Dermis microvascular lymphatic vessel endothelial cell (primary cell): Measurements from ENCODE around the gene C12orf60. TPM values are rescaled to one million over a fixed set of nuclear protein-coding genes. Genes with fewer than 3 reads are reported as not detected.
A peak's percentile ranks its signal among the peaks of the same experiment; 100 is the strongest.
"Not testable (repeated sequence)": the region's sequence is repeated elsewhere in the genome, so short reads cannot be mapped to it uniquely, and the experiment has no call there.

Source experiments
- DNase-seq, 2 donors: peaks; one replicate each; pipeline versions ENCODE4 v3.0.0 to v3.0.0-alpha.2; 2010; ENCODE audit warnings: low read depth in 2 of 2
- total RNA-seq: library from RNA; depleted of rRNA; stranded (reverse); fragments of >200 nt; gene quantifications from 2 replicates; pipeline ENCODE4 v1.2.1, GENCODE V29; 2014

The C12orf60 gene
- total RNA-seq = 0.63 and 0.77 TPM in 2 replicates

DNA sequence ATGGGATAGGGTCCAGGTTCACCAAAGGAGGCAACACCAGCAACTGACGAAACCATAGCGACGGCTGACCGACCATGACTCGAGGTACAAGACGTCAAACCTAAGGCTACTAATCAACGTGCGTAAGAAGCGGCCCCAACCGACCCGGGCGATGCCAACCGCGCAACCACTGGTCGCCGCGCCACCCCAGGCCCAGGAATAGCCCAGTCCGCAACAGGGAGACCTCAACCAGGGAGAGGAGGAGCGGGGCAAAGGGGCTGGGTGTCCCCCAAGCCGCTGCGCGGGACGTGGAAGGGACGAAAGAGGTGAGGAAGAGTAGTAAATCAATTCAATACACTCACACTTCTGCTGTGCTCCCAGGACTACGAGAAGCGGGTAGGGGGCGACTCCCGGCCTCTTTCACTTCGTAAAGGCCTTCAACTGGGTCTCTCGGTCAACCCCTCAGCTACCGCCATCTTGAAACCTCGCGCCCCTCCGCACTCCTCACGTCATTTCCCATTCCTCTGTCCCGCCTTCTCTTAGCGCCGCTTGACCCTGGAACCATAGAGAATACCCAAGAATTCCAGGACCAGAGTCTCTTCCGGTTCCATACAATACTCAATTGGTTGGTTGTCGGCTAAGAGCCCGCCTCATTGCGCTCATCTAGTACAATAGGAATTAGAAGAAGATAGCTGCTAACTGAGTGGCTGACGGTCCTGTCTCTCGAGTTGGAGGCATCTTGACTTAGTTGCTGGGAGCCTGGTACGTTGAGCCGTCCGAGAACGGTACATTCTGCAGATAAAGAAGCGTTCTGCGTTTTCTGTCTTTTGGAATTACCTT is at the start of gene C12orf60, which contains the start of gene WBP11:
Gene C12orf60 (plus strand): TSS at position 660 of the 819 bp plus-strand sequence. CDS start 19,266 bp downstream, outside the sequence.
Gene WBP11 (minus strand): TSS at position 468 of the 819 bp plus-strand sequence. CDS start 2,095 bp downstream, outside the sequence.
- DNase-seq = peak; percentile 98 to 99

GRCh38 chr12:14756334-14757143 is 46.9 kb upstream of the C12orf60 start:
- DNase-seq = peak in 1 of 2 donors; percentile 28

- DNase-seq = not testable (repeated sequence)
Measured at GRCh38 chr12:14759711-14760280, 43.7 kb upstream of the C12orf60 start.

DNA sequence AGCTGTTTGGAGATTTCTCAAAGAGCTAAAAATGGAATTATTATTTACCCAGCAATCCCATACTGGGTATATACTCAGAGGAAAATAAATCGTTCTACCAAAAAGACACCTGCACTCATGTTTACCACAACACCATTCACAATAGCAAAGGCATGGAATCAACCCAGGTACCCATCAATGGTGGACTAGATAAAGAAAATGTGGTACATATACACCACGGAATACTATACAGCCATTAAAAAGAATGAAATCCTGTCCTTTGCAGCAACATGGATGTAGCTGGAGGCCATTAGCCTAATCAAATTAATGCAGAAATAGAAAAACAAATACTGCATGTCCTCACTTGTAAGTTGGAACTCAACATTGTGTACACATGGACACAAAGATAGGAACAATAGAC is 38.1 kb upstream of the C12orf60 start:
- DNase-seq = no peak

DNA sequence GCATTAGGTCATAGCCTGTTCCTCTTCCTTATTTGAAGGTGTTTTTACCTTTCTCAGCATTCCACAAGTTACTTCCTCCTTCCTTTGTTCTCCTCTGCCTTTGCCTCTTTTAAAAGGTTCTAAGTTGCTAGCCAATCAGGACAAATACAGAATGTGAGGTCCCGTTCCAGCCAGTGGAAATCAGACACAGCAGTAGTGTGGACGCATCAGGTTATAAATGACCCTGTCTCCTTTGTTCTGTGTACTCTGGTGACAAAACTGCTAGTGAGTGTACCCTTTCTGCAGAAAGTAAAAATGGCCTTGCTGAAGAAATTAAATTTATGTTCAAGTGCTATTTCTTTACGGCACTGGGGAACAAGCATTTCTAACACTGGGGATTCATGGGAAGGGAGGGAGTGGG is 37.5 kb upstream of the C12orf60 start:
- DNase-seq = not testable (repeated sequence)

GRCh38 chr12:14766649-14767215 is 36.7 kb upstream of the C12orf60 start:
- DNase-seq = no peak

DNA sequence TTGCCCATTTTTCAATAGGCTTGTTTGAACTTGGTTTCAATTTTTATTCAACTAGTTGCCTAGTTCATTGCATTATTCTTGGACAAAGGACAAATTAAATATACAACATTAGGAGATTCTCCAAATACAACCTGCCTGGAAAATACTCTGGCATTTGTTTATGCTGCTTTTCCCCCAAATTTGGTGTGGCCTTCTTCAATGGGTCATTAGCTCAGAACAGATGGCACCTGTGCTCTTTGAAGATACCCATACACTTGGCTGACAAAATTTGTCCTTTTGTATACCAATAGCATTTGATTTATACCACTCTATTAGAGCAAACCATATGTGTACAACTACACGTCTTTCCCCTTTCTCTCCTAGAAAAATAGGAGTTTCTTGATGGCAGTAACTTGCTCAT is 35.9 kb upstream of the C12orf60 start:
- DNase-seq = no peak

- no peak for DNase-seq
Measured at GRCh38 chr12:14768823-14769405, 34.6 kb upstream of the C12orf60 start.

- peak in 1 of 2 donors; percentile 35 for DNase-seq
Measured at GRCh38 chr12:14769466-14769968, 34.0 kb upstream of the C12orf60 start.

DNA sequence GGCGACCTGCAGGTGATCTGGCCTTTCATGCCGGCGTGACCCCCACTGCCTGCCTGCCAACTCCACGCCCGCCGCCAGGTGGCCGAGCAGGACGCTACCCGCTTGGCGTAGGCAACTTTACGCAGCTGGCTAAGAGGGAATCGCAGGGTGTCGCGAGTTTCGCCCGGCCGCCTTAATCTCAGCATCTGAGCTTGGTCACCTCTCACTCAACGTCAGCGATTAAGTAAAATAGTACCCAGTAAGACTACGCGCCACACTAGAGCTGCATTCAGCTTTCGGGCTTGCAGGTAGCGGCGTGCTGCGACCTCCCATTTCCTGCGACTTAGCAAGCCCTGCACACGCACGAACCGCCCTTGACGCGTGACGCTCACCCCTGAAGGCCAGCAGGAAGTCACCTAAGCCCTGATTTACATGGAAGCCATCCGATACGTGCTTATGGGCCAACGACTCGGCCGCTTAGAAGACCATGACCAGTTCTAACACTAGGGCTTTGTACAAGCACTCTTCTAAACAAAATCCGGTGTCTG is 33.4 kb upstream of the C12orf60 start:
- peak; percentile 48 to 78 for DNase-seq

DNA sequence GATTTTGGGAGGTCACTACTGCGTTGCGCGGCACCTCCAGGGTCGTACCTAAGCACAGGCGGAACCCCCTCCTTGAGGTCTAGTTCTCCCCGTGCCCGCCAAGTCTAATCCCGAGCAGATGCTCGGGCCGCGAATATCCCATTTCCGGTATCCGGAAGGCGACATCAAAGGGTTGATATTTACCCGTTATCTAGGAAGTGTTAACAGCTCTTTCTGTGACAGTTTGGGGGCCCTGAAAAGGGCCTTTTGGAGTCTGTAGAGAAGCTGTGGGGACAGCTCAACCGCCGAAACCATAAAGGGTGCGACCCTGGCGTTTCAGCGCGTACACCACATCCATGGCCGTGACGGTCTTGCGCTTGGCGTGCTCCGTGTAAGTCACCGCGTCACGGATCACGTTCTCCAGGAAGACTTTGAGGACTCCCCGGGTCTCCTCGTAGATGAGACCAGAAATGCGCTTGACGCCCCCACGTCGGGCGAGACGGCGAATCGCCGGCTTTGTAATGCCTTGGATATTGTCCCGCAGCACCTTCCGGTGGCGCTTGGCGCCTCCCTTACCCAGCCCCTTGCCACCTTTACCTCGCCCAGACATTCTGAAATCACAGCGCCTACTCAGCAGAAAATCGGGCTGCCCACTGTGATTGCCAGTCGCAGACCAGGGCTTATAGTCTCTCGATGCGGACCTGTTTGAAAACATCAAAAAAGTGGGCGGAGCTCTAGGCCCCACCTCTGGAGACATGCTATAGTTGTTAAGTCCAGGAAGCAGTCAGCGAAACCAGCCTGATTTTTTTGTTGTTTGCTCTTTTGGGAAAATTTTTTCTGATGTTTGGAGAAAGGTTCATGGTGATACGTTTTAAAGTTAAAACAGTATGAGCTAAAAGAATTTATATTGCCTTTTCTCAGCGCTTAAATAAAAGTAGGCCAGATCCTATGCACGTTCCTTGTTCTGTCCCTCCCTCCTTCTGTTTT is 32.7 kb upstream of the C12orf60 start:
- peak; percentile 92 to 94 for DNase-seq

GRCh38 chr12:14771651-14772137 is 31.8 kb upstream of the C12orf60 start:
- DNase-seq = no peak

- DNase-seq = no peak
Measured at GRCh38 chr12:14772946-14773345, 30.5 kb upstream of the C12orf60 start.

DNA sequence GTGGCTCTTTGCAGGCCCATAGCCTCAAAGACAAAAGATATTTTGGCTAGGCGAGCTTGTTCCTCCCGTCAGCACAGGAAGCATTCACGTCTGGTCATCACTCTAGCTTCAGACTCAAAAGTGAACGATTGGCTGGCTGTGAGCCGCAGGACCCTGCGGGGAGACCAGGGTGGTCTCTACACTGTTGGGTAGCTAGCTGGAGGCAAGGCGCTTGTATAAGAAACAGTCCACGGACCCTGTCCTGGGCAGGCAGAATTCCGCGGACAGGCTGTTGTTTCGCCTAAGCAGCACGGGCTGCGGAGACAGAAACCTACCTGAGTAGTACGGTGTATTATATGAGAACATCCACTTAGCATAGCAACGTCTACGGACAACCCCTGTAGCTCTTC is 29.8 kb upstream of the C12orf60 start:
- DNase-seq = no peak

DNA sequence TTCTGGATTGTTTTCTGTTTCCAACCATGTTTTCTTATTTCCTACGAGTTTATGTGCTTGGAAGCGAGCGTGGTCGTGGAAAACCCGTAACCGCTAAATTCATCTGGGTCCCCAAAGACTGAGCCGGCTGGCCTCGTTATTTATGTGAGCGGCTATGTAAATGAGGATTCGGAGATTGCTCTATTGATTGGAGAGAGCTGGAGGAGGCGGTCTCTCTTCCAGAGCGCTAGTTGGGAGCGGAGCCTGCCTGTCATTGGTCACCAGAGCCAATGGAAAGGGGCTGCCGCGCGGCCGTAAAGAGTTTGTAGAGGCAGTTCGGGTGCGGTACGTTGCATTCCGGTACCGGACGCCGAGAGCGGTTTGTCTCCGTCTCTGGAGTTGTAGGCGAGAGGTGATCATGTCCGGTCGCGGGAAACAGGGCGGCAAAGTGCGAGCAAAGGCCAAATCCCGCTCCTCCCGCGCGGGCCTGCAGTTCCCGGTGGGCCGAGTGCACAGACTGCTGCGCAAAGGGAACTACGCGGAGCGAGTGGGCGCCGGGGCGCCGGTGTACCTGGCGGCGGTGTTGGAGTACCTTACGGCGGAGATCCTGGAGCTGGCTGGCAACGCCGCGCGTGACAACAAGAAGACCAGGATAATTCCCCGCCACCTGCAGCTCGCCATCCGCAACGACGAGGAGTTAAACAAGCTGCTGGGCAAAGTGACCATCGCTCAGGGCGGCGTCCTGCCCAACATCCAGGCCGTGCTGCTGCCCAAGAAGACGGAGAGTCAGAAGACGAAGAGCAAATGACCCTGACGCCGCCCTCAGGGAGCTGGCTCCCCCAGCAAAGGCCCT is 29.2 kb upstream of the C12orf60 start:
- DNase-seq = peak; percentile 93 to 97

- peak in 1 of 2 donors; percentile 52 for DNase-seq
Measured at GRCh38 chr12:14774906-14775635, 28.4 kb upstream of the C12orf60 start.

DNA sequence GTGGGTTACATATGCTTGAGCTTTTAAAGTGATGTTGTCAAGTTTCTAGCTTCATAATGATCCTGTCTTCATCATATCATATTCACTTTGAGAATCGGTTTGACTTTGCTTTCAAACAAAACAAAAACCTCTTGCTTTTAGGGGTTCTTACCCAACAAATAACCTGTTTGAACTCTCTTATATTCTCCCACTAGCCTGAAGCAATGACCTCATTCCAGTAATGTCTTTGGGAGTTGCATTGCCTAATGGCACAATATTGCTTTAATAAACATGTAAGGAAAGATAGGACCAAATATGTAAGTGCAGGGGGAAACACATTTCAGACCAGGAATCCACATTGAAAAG is 27.9 kb upstream of the C12orf60 start:
- DNase-seq = no peak
